ENCODE data around the gene GMCL1. TPM values are rescaled to one million over a fixed set of nuclear protein-coding genes. Genes with fewer than 3 reads are reported as not detected.

The GMCL1 gene
- total RNA-seq, 6 experiments from 2014 or later: 6.5 to 11.2 (median 7.7) TPM

- Mint-ChIP-seq H3K27ac (no peak overlapping the region), H3K36me3 (ENCODE audit: low read depth) (peaks cover 27% of the 10 kb centered on the region), H3K4me1 (ENCODE audit: low read depth) (peaks cover 7% of the 10 kb centered on the region), H3K4me3 (no peak overlapping the region), H3K27me3 (ENCODE audit: insufficient read depth) (no peaks in the 10 kb centered on the region; the same call in 1 of the 2 replicates), H3K9me3 (no peaks in the 10 kb centered on the region)
- no peak for TF ChIP-seq CTCF (IDR thresholded peaks at IDR 0.05)
- no peak for DNase-seq
Measured at GRCh38 chr2:69902213-69902922, 72.9 kb downstream of the GMCL1 start.

GRCh38 chr2:69907216-69907615 lies 77.8 kb downstream of the GMCL1 start:
- Mint-ChIP-seq H3K4me3 (no peak overlapping the region), H3K36me3 (ENCODE audit: low read depth) (peaks cover 14% of the 10 kb centered on the region), H3K27me3 (ENCODE audit: insufficient read depth) (peaks cover 1% of the 10 kb centered on the region), H3K9me3 (no peaks in the 10 kb centered on the region), H3K27ac (no peak overlapping the region), H3K4me1 (ENCODE audit: low read depth) (peaks cover 6% of the 10 kb centered on the region; the same call in 1 of the 2 replicates)
- no peak for TF ChIP-seq CTCF (IDR thresholded peaks at IDR 0.05)
- DNase-seq: no peak

DNA sequence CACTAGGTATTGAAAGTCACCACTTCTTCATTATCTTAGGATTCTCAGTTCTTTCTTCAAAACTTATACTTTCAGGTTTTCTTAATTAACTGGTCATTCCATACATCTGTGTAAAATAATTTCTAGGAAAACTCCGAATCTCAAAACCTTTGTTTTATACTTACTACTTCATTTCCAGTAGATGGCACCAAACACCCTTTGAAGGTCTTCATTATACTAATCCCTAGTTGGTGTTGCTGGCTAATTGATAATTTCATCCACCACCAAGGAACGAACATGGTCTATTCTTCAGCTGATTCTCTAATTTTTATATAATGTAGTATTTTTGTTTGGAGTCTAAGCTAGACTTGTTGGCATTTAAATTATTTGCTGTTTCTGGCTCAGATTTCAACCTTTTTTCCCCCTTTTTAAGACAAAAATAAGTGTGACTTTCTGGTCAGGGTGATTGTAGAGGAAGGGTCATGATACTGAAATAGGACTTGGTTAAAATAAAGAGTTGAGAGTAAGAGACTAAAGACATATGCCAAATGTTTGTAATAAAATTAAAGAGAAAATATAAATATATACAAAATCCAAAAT lies 82.6 kb downstream of the GMCL1 start:
- peaks cover 32% of the 10 kb centered on the region for H3K4me1 Mint-ChIP-seq (ENCODE audit: low read depth)
- peak overlapping the region; percentile 48; the same call in 1 of the 2 replicates for H3K27ac Mint-ChIP-seq
- peak; percentile 57 for DNase-seq
- peak; percentile 85 for TF ChIP-seq CTCF (IDR thresholded peaks at IDR 0.05)
- H3K4me3 Mint-ChIP-seq: no peak overlapping the region
- H3K27me3 Mint-ChIP-seq (ENCODE audit: insufficient read depth): peaks cover 3% of the 10 kb centered on the region; the same call in 1 of the 2 replicates
- no peaks in the 10 kb centered on the region for H3K9me3 Mint-ChIP-seq
- peaks cover 4% of the 10 kb centered on the region; the same call in 1 of the 2 replicates for H3K36me3 Mint-ChIP-seq (ENCODE audit: low read depth)

DNA sequence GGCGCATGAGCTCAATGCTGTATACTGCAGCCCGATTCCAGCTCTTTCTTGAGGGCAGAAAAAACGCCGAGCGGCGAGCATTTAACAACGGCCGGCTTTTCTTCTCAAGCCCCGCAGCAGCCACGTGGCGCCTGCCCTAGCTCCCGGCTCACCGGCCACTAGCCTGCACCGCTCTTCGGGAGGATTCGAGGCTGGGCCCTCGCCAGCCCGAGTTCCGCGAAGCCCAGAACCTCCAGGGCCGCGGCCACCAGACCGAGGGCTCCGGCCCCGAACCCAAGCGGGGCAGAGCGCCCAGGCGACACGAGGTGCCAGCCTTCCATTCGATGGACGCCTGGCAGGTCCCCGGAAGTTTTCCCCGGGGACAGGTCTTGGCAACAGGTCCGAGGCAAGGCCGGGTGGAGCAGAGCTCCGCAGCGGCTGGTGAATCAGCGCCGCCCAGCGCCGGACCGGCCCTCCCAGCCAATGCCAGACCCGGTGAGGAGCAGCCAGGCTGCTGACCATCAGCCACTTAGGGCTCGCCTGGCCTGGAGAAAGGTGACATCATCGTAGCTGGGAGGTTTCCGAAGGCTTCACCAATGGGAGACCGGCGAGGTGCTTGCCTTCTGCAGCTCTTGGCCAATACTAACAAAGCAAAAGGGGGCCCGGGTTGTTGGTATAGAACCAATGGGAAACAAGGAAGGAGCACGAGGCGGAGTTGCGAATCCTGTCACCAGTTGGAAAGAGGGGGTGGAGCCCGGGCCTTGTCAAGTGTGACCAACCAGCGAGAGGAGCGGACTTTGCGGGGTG lies 84.9 kb downstream of the GMCL1 start:
- Mint-ChIP-seq H3K9me3 (no peaks in the 10 kb centered on the region), H3K4me3 (peak overlapping the region; percentile 88), H3K27ac (peak overlapping the region; percentile 94), H3K27me3 (ENCODE audit: insufficient read depth) (0 out of 2 replicates have a peak, but pooled peaks cover 2% of the 10 kb centered on the region), H3K4me1 (ENCODE audit: low read depth) (peaks cover 45% of the 10 kb centered on the region), H3K36me3 (ENCODE audit: low read depth) (0 out of 2 replicates have a peak, but pooled peaks cover 4% of the 10 kb centered on the region)
- peak; percentile 100 for DNase-seq
- peak; percentile 57; the same call in 1 of the 2 replicates for TF ChIP-seq CTCF (IDR thresholded peaks at IDR 0.05)
